Body of pancreas (tissue), 4 donors: ENCODE measurements around the gene ZNF771.

ENCODE experiments used
- POLR2A ChIP-seq, 3 donors: fragments of 450-650 bp; IDR thresholded peaks; one replicate each; pipeline ENCODE4 v1.6.1; 2016; ENCODE audit warnings: antibody characterized with exemption in 3 of 3, mild to moderate bottlenecking in 2 of 3
- TF ChIP-seq, protein P1 (sequence below), 7 experiments: fragments of 450-650 bp in 4 of 7; fragments of 200-600 bp in 3 of 7; sonication (generic) in 3 of 7; IDR thresholded peaks; one replicate each; pipeline ENCODE4 v1.5.1; 2016 to 2019; ENCODE audit warnings: antibody characterized with exemption in 7 of 7

DNA sequence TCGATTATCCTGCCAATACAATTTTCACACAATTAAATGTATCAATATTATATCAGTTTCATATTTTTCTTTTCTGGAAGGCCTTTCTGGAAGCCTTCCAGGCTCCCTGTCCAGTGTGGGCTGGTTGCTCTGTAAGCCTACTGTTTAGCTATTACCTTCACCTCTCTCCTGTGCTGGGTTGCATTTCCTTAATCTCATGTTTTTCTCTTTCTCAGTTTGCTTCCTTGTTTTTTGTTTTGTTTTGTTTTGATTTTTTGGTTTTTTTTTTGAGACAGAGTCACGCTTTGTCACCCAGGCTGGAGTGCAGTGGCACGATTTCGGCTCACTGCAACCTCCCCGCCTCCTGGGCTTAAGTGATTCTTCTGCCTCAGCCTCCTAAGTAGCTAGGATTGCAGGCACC lies 31.4 kb downstream of the ZNF771 start:
- TF ChIP-seq, protein P1, sequence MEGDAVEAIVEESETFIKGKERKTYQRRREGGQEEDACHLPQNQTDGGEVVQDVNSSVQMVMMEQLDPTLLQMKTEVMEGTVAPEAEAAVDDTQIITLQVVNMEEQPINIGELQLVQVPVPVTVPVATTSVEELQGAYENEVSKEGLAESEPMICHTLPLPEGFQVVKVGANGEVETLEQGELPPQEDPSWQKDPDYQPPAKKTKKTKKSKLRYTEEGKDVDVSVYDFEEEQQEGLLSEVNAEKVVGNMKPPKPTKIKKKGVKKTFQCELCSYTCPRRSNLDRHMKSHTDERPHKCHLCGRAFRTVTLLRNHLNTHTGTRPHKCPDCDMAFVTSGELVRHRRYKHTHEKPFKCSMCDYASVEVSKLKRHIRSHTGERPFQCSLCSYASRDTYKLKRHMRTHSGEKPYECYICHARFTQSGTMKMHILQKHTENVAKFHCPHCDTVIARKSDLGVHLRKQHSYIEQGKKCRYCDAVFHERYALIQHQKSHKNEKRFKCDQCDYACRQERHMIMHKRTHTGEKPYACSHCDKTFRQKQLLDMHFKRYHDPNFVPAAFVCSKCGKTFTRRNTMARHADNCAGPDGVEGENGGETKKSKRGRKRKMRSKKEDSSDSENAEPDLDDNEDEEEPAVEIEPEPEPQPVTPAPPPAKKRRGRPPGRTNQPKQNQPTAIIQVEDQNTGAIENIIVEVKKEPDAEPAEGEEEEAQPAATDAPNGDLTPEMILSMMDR (IDR thresholded peaks at IDR 0.05): no peak
- no peak for TF ChIP-seq POLR2A (IDR thresholded peaks at IDR 0.05)
